Activated CD4-positive, alpha-beta T cell treated with anti-CD3 and anti-CD28 coated beads, Interleukin-2, amount 50 U/mL, for 1 hour (primary cell): ENCODE results near the gene C1QTNF9B.
"Not testable (repeated sequence)": the region's sequence is repeated elsewhere in the genome, so short reads cannot be mapped to it uniquely, and the experiment has no call there.

Experiments
- DNase-seq: peaks from one replicate; pipeline ENCODE4 v3.0.0-alpha.2; 2020

The C1QTNF9B gene

GRCh38 chr13:23893791-23894190 lies 3.5 kb downstream of the C1QTNF9B start:
- not testable (repeated sequence) for DNase-seq

- DNase-seq = no peak
These were observed 7.4 kb downstream of the C1QTNF9B start for GRCh38 chr13:23889615-23890607.

- peak; percentile 81 for DNase-seq
These were observed 8.4 kb downstream of the C1QTNF9B start, which contains the start of gene MIPEP for GRCh38 chr13:23888658-23889614. Gene MIPEP (minus strand): TSS chr13:23889400. CDS start chr13:23889320, 80 bp downstream.

GRCh38 chr13:23884361-23884760 lies 12.9 kb downstream of the C1QTNF9B start:
- DNase-seq = not testable (repeated sequence)

GRCh38 chr13:23883255-23883654 lies 14.0 kb downstream of the C1QTNF9B start:
- DNase-seq = no peak

GRCh38 chr13:23881402-23881800 lies 15.9 kb downstream of the C1QTNF9B start:
- not testable (repeated sequence) for DNase-seq

DNA sequence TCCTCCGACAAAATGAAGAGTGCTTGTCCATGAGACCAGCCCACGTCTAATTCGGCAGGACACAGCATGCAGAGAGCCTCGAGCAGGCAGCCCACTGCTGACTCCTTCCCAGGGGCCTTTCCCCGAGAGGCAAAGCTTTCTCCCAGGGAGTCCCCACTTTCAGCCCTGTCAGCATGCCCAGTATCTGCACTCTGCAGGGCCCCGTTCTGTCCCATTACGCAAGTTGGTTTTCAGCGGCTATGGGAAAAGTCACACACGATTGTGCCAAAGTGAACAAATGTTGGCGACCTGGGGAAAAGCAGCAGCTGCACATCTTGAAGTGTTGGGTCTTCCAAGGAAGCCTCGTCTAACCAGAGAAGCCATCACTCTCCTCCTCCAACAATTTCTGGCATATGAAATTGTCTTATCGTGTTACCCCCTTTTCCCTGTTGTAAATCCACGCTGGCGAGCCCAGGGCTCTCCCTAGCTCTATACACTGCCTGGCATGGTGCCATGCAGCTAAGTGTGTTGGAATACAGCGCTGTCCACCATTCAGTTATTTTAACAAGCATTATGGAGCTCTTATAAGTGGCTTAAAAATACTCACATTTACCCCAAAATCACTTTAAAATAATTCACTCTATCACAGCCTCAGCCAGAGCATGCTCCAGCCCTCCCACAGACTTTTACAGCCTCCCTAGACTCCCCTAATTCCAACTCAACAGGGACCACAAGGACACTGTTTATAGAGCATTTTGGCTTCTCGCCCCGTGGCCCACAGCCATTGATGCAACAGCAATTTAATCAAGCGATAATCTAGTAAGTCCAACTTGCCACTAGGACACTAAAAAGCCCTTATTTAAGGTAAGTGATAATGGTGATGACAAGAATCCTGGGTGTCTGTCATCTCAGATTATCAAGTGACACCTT lies 16.6 kb downstream of the C1QTNF9B start:
- DNase-seq = not testable (repeated sequence)

GRCh38 chr13:23877286-23877685 lies 20.0 kb downstream of the C1QTNF9B start:
- no peak for DNase-seq

DNA sequence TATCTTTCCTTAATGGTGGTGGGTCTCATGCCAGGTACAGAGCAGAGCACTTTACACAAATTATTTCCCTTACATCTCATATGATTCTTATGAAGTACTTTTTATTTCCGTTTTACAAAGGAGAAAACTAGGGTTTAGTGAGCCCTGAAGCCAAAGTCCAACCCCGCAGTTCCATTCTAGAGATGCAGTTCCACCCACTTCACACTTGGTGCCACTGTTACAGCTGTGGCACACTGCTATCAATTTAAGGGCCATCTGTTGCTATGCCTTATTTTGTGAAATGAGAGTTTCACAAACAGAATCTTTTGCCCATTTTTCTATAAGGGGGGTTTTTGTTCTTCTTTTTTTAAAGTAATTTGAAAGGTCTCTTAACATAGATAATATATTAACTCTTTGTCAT lies 21.0 kb downstream of the C1QTNF9B start:
- no peak for DNase-seq

DNA sequence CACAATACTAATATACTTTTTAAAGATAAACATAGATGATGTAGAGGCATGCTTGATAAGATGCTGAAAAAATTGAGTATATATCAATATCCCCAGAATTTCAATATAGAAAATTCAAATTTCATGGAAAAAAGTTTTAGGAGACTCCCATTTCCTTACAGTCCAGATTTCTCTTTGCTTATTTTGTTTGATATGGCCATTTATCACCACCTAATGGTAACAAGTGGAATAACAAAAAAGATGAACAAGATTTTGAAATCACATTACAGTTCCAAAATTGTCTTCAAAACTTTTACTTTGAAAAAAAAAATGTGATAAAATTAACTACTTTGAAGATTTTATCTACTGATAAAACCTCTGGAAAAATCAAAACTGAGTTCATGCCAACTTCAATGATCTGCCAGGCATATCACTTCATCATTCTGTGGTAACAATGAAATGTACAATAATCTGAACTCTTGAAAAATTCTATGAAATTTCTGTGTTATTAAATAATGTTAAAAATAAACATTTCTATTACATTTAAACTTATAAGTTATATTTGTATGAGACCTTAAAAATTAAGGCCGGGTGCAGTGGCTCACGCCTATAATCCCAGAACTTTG lies 25.6 kb downstream of the C1QTNF9B start:
- no peak for DNase-seq

GRCh38 chr13:23870356-23871140 lies 26.8 kb downstream of the C1QTNF9B start:
- no peak for DNase-seq

GRCh38 chr13:23868521-23868920 lies 28.8 kb downstream of the C1QTNF9B start:
- DNase-seq = no peak

DNA sequence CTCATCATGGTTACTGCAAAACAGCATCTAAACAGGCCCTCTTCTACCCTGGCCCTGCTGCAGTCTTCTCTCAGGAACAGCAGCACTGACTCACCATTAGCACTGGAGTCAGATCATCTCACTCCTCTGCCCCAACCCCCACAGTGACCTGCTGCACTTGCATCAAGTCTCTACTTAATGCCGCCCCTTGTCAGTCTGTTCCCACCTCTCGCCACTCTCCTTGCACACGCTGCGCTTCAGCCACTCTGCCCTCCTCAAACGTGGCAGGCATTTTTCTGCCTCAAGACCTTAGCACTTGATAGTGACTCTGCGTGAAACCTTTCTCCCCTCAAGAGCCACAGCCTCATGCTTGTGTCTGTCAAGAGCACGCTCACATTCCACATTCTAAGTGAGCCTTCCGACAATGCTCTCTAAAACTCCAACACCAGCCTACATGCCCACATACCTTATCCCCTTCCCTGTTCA lies 30.2 kb downstream of the C1QTNF9B start:
- no peak for DNase-seq

- no peak for DNase-seq
These were observed 30.8 kb downstream of the C1QTNF9B start for GRCh38 chr13:23866420-23867026.

DNA sequence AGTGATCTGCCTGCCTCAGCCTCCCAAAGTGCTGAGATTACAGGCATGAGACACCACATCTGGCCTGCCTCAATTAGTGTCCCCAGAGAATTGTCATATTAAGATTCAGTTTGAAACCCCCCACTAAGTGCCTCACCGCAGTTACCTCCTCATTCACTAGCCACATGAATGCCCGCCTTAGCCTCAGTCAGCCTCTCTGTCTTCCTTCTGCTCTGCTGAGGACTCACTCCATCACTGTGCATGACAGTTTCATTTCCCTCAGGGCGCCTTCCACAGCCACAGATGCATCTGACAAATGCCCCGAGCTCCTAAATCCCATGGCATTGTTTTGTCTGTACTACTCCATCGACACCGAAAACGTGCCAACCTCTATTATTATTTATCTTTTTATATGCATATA lies 31.4 kb downstream of the C1QTNF9B start:
- no peak for DNase-seq

DNA sequence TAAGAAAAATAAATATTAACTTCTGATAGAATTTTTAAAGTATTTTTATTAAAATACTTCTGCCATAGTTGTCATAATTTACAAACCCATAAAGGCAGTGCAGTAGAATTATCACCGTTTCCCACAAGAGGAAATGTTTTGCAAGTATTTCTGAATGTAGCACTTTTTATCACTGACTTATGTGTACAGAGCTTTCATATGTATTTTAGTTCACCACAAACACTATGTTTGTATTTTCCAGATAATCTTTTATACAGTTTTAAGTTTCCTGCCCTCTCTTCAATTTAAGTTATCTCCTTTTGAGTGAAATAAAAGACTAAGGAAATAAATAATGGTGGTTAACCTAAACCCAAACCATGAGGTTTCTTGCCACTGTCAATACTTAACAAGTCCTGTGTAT lies 32.3 kb downstream of the C1QTNF9B start:
- no peak for DNase-seq

DNA sequence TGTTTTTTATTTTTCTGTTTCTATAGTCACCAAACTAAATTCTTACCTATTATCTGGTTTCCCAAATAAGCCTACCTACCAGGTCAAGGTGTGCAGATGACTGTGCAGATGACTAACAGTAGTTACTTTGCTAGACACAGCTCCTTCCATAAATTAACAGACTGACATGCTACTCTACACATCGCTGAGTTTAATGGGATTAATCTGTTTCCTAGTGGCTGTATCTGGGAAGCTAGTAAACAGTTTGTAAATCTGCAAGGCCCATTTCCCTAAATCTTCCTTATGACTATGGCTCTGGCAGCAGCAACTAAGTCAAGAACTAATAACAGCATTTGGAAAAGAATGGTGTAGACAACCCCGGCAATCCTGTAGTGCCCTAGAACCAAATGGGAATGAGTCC lies 36.0 kb downstream of the C1QTNF9B start:
- DNase-seq = no peak

GRCh38 chr13:23859904-23860303 lies 37.4 kb downstream of the C1QTNF9B start:
- DNase-seq = no peak

- no peak for DNase-seq
These were observed 37.8 kb downstream of the C1QTNF9B start for GRCh38 chr13:23859455-23859854.

DNA sequence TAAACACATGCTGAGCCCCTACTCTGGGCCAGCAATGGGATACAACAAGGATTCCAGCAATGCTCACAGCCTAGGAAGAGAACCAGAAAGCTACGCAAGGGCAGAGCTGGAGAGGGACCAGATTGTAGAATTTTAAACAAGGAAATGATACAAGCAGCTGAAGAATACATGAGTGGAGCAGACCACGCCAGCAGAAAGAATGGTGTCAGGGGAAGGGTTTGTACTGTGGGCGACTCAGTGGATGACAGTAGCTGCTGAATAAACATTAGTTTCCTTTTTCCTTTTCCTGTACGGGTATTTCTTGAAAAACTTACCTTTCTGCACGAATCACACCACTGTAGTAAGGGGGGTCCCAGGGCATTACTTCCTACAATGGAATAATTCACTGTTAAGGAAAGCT lies 38.8 kb downstream of the C1QTNF9B start:
- DNase-seq = no peak
